Caki2 (cell line): Measurements from ENCODE around the gene PASK. TPM values are rescaled to one million over a fixed set of nuclear protein-coding genes. Genes with fewer than 3 reads are reported as not detected.

Source experiments
- DNase-seq: peaks from one replicate; pipeline ENCODE4 v3.0.0-alpha.2; 2015; ENCODE audit warnings: low read depth
- in situ Hi-C: cut with HindIII; loops from 2 replicates; pipeline ENCODE4 v1.10.0; 2016; ENCODE audit warnings: low sequenced_read_pairs, low pct_unique_long_range_greater_than_20kb, mixed read lengths
- total RNA-seq: library from RNA; depleted of rRNA; stranded (reverse); fragments of >200 nt; shearing (Covaris generic); gene quantifications from 2 replicates; pipeline ENCODE4 v1.2.3, GENCODE V29; 2014; ENCODE audit warnings: low replicate concordance; rRNA removed

Gene PASK
- total RNA-seq, 1 experiment from 2014 or later, result 6.9 TPM

DNA sequence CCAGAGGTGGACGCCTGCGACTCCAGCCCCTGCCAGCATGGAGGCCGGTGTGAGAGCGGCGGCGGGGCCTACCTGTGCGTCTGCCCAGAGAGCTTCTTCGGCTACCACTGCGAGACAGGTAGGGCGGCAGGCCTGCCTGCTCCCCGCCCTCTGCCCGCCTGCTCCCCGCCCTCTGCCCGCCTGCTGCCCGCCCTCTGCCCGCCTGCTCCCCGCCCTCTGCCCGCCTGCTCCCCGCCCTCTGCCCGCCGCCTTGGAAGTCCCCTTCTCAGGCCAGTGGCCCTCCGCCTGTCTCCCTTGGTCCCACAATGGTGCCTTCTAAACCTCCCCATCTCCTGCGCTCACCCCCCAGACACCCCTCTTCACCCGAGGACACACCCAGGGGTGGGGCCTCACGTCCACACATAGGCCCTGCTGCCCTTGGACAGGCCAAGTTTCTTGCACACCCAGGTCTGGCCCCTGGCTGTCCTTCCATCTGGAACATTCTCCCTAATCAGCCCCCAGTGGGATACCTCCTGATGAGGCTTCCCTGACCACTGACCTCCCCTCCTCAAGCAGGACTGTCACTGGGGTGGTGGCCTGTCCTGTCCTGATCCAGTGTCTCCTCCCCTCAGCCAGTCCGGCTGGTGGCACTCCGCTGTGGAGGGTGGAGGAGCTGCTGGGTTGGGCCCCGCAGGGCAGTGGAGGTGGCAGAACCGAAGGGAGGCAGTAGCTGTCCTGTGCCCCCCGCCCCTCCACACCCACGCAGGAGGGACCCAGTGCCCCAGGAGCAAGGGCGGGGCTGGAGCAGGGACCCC is 85.1 kb downstream of the PASK start:
- no peak for DNase-seq
- in situ Hi-C loops, result no loop called here

DNA sequence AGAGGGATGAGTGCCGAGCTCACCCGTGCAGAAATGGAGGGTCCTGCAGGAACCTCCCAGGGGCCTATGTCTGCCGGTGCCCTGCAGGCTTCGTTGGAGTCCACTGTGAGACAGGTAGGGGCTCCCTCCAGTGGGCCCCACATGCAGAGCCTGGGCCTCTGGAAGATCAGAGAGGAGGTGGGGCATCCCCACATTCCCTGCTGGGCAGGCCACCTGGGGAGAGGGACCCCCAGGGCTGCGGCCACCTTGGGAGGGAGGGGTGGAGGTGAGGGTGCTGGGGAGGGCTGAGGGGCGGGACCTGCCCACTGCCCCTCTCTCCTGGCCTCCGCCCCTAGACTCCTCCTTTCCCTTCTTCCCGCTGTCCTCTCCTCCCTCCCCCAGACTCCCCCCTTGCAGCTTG is 85.7 kb downstream of the PASK start:
- in situ Hi-C loops, result no loop called here
- DNase-seq, result no peak

DNA sequence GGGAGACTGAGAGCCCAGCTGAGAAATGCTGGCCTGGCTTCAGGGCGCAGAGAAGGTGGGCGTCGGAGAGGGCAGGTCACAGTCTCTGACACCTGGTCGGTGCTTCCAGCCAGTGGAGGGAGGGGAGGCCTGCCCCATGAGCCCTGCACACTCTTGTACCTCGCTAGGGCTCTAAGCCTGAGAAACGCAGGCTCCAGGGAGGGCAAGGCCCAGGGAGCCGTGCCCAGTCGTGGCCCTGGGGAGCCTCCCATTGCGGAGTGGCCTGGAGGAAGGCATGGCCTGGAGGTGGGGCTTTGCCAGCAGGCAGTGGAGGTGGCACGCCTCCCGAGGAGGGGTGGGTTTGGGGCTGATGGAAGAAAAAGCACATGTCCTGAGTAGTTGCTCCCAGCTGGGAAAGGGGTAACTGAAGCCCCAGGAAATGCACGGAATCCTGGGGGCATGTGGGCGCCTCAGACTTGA is 86.2 kb downstream of the PASK start:
- in situ Hi-C loops, result no loop called here
- no peak for DNase-seq

DNA sequence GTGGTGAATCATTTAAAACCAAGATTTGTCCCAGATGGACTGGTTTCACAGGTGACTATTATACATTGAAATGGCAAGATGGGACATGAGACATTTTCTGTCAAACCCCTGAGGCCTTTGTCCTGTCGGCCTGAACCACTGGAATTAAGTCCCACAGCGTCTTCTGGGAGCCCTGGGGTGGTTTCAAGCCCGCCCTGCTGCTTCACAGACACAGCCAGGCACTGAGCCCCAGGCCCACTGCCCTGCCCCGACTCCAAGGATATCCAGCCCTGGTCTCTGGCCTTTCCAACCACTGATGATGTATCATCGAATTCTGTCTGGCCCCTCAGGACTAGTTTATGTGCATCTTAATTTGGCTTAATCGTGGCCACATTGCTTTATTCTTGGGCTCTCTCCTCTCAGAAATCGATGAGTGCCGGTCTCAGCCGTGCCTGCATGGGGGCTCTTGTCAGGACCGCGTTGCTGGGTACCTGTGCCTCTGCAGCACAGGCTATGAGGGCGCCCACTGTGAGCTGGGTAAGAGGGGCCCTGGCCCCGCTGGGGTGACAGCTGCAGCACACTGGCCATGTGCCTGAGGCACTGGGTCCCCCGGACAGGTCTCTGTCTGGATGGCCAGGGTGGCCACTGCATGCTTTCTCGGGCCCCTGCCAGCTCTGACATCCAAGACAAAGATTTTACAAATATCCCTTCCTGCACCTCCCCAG is 86.7 kb downstream of the PASK start:
- in situ Hi-C loops, result no loop called here
- no peak for DNase-seq

DNA sequence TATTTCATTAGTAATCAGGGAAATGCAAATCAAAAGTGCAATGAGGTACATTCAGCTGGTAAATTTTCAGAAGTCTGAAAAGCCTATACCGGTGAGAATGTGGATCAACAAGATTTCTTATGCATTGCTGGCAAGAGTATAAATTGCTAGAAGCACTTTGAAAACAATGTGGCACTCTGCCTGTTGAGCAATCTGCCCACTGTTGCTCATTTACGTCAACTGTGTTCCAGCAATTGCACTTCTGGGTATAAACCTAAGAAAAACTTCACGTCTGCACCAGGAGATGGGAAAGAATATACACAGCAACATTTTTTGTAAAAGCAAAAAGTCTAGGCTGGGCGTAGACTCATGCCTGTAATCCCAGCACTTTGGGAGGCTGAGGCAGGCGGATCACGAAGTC is 88.0 kb downstream of the PASK start:
- no peak for DNase-seq
- in situ Hi-C loops, result no loop called here

Other genes starting within 250 kb of the PASK start
- not detected in 2 replicates for gene CROCC2, start 243.1 kb downstream of the PASK start, total RNA-seq
- gene SNED1, start 150.9 kb downstream of the PASK start, total RNA-seq, result not detected in 2 replicates
- gene MTERF4, start 47.2 kb downstream of the PASK start, total RNA-seq, result 2.4 and 10.7 TPM in 2 replicates
- gene PPP1R7, start 995 bp upstream of the PASK start, total RNA-seq, result 55.7 and 64.6 TPM in 2 replicates
- 1.1 TPM in 1 of 2 replicates, not detected in the other for gene ANO7, start 39.2 kb upstream of the PASK start, total RNA-seq
- gene HDLBP, start 166.2 kb upstream of the PASK start, total RNA-seq, result 267 and 279 TPM in 2 replicates
- gene SEPTIN2, start 166.5 kb upstream of the PASK start, total RNA-seq, result 226 and 281 TPM in 2 replicates
- 24.0 and 41.2 TPM in 2 replicates for gene FARP2, start 206.8 kb upstream of the PASK start, total RNA-seq